Esophagus squamous epithelium (tissue), 4 donors: ENCODE data around the gene GLYATL1.

Source experiments
- POLR2A ChIP-seq, 4 donors: fragments of 450-650 bp; IDR thresholded peaks; one replicate each; pipeline ENCODE4 v1.6.1; 2017; ENCODE audit warnings: antibody characterized with exemption in 4 of 4, mild to moderate bottlenecking in 4 of 4, moderate library complexity in 3 of 4
- TF ChIP-seq, protein P1 (sequence below), 6 experiments: fragments of 450-650 bp in 4 of 6; fragments of 200-600 bp in 2 of 6; sonication (generic) in 2 of 6; IDR thresholded peaks; one replicate each; pipeline ENCODE4 v1.5.1; 2016 to 2019; ENCODE audit warnings: antibody characterized with exemption in 6 of 6, mild to moderate bottlenecking in 4 of 6, moderate library complexity in 4 of 6

DNA sequence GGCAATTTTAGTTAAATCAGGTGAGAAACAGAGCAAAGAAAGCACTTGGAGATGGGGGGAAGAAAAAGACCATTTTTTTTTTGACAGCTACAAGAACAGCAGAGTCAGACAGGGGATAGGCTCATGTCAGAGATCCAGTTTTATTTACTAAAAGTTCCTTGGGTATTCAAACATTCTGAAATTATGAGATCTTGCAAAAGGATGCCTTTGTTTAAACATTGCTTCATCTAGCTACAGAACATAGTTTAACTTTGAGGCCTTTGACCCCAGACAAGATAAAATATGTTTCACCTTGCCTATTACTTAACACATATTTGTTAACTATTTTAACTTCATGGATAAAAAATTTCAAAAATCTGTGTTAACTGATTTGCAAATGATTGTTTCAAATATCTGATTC lies 6.4 kb downstream of the GLYATL1 start:
- TF ChIP-seq, protein P1, sequence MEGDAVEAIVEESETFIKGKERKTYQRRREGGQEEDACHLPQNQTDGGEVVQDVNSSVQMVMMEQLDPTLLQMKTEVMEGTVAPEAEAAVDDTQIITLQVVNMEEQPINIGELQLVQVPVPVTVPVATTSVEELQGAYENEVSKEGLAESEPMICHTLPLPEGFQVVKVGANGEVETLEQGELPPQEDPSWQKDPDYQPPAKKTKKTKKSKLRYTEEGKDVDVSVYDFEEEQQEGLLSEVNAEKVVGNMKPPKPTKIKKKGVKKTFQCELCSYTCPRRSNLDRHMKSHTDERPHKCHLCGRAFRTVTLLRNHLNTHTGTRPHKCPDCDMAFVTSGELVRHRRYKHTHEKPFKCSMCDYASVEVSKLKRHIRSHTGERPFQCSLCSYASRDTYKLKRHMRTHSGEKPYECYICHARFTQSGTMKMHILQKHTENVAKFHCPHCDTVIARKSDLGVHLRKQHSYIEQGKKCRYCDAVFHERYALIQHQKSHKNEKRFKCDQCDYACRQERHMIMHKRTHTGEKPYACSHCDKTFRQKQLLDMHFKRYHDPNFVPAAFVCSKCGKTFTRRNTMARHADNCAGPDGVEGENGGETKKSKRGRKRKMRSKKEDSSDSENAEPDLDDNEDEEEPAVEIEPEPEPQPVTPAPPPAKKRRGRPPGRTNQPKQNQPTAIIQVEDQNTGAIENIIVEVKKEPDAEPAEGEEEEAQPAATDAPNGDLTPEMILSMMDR (IDR thresholded peaks at IDR 0.05) = no peak
- no peak for TF ChIP-seq POLR2A (IDR thresholded peaks at IDR 0.05)
